Measurements from ENCODE around the gene TUBD1. TPM values are rescaled to one million over a fixed set of nuclear protein-coding genes. Genes with fewer than 3 reads are reported as not detected.

The TUBD1 gene
- polyA plus RNA-seq, 1 donor (not counting 4 experiments of a cell fraction or from before 2014, with no cell fraction given), result 7.6 TPM

DNA sequence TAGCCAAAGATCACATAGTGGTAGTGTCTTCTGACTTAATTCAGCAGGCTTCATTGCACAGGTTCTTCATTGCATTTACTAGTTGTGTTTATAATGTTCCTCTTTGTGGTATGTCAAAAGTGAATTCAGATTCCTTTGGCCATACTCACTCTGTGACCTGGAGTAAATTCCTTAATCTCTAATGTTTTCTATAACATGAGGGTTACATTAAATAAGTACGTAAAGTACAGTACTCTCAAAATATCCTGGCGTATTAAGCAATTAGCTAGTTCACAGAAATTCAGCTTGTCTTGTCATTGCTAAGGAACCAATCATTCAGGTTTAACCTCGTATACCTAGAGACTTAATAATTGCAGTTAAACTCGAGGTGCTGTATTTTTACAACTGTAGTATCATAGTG lies 4.3 kb upstream of the TUBD1 start:
- H3K9me1 ChIP-seq (ENCODE audit: control insufficient read depth, extremely low read depth, insufficient read depth, low read length), result no peaks in the 10 kb centered on the region
- no peak overlapping the region for H3K27ac ChIP-seq (ENCODE audit: control insufficient read depth, insufficient read depth, low read length)
- no peaks in the 10 kb centered on the region for H3K36me3 ChIP-seq (ENCODE audit: control insufficient read depth in 2 of 2, extremely low read depth in 1 of 2, insufficient read depth in 2 of 2, low read length in 2 of 2)
- DNase-seq (ENCODE audit: low read depth, low spot score), result no peak
- no peak overlapping the region for H3K9ac ChIP-seq (ENCODE audit: control insufficient read depth, extremely low read depth, insufficient read depth, low read length)
- H3K27me3 ChIP-seq (ENCODE audit: control insufficient read depth, extremely low read depth, insufficient read depth, low read length), result no peaks in the 10 kb centered on the region
- FAIRE-seq, result no peak
- no peak for TF ChIP-seq EZH2 (IDR thresholded peaks at IDR 0.05; ENCODE audit: low read length)
- dilution Hi-C loops (cut with MboI; ENCODE audit: extremely low pct_ligation_motif_present, low sequenced_read_pairs), result no loop called here
- H2AFZ ChIP-seq (ENCODE audit: control insufficient read depth, low read length), result no peak overlapping the region
- no peak overlapping the region for H3K4me2 ChIP-seq (ENCODE audit: control insufficient read depth, extremely low read depth, insufficient read depth, low read depth, low read length)
- no peak overlapping the region for H3K4me3 ChIP-seq (ENCODE audit: control insufficient read depth in 2 of 3, extremely low read depth in 1 of 3, insufficient read depth in 2 of 3, low read depth in 1 of 3, low read length in 3 of 3)
- peaks cover 4% of the 10 kb centered on the region for H4K20me1 ChIP-seq (ENCODE audit: control insufficient read depth, extremely low read depth, insufficient read depth, low read length)
- H3K9me3 ChIP-seq (ENCODE audit: control insufficient read depth, low read depth, low read length), result no peaks in the 10 kb centered on the region
- peaks cover 81% of the 10 kb centered on the region for H3K79me2 ChIP-seq (ENCODE audit: control insufficient read depth, insufficient read depth, low read length)
- peaks cover 8% of the 10 kb centered on the region for H3K4me1 ChIP-seq (ENCODE audit: control insufficient read depth, extremely low read depth, insufficient read depth, low read length)

DNA sequence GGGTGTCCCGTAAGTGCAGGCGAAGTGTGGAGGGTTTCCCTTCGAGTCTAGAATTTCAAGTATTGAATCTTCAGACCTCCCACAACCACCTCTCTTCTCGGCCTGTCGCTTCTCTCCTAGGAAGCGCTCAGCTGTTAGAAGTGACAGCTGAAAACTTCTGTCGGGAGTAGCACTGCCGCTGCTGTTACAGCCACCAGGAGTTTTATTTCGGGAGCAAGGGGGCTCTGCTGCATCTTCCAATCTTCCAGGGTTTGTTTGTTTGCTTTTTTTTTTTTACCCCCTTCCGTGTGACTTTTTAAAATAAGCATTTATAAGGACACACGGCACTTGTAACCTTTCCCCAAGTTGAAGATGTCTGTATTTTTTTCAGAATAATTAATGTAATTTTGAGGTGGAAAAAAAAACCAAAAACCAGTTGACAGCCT lies 945 bp upstream of the TUBD1 start:
- TF ChIP-seq, protein P1, sequence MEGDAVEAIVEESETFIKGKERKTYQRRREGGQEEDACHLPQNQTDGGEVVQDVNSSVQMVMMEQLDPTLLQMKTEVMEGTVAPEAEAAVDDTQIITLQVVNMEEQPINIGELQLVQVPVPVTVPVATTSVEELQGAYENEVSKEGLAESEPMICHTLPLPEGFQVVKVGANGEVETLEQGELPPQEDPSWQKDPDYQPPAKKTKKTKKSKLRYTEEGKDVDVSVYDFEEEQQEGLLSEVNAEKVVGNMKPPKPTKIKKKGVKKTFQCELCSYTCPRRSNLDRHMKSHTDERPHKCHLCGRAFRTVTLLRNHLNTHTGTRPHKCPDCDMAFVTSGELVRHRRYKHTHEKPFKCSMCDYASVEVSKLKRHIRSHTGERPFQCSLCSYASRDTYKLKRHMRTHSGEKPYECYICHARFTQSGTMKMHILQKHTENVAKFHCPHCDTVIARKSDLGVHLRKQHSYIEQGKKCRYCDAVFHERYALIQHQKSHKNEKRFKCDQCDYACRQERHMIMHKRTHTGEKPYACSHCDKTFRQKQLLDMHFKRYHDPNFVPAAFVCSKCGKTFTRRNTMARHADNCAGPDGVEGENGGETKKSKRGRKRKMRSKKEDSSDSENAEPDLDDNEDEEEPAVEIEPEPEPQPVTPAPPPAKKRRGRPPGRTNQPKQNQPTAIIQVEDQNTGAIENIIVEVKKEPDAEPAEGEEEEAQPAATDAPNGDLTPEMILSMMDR (optimal IDR thresholded peaks at IDR 0.05 in 1 of 3, IDR thresholded peaks at IDR 0.05 in 1 of 3, conservative IDR thresholded peaks at IDR 0.05 in 1 of 3; ENCODE audit: extremely low read depth in 1 of 3, insufficient read depth in 2 of 3, low read length in 3 of 3), result no peak
- no peak for TF ChIP-seq EZH2 (IDR thresholded peaks at IDR 0.05; ENCODE audit: low read length)
- dilution Hi-C loops (cut with MboI; ENCODE audit: extremely low pct_ligation_motif_present, low sequenced_read_pairs), result no loop called here
- peak overlapping the region; percentile 93 to 97 (median 94) for H3K4me3 ChIP-seq (ENCODE audit: control insufficient read depth in 2 of 3, extremely low read depth in 1 of 3, insufficient read depth in 2 of 3, low read depth in 1 of 3, low read length in 3 of 3)
- DNase-seq (ENCODE audit: low read depth, low spot score) (no peak), FAIRE-seq (no peak)
- peak overlapping the region; percentile 95 for H3K9ac ChIP-seq (ENCODE audit: control insufficient read depth, extremely low read depth, insufficient read depth, low read length)
- H3K4me2 ChIP-seq (ENCODE audit: control insufficient read depth, extremely low read depth, insufficient read depth, low read depth, low read length), result peak overlapping the region; percentile 94
- H3K79me2 ChIP-seq (ENCODE audit: control insufficient read depth, insufficient read depth, low read length), result peaks cover 60% of the 10 kb centered on the region
- H3K27ac ChIP-seq (ENCODE audit: control insufficient read depth, insufficient read depth, low read length), result peak overlapping the region; percentile 88
- peaks cover 0 to 5% of the 10 kb centered on the region in 2 experiments for H3K36me3 ChIP-seq (ENCODE audit: control insufficient read depth in 2 of 2, extremely low read depth in 1 of 2, insufficient read depth in 2 of 2, low read length in 2 of 2)
- H3K9me3 ChIP-seq (ENCODE audit: control insufficient read depth, low read depth, low read length), result no peaks in the 10 kb centered on the region
- no peaks in the 10 kb centered on the region for H3K9me1 ChIP-seq (ENCODE audit: control insufficient read depth, extremely low read depth, insufficient read depth, low read length)
- H2AFZ ChIP-seq (ENCODE audit: control insufficient read depth, low read length), result peak overlapping the region; percentile 95
- no peaks in the 10 kb centered on the region for H3K27me3 ChIP-seq (ENCODE audit: control insufficient read depth, extremely low read depth, insufficient read depth, low read length)
- H4K20me1 ChIP-seq (ENCODE audit: control insufficient read depth, extremely low read depth, insufficient read depth, low read length), result peaks cover 4% of the 10 kb centered on the region
- H3K4me1 ChIP-seq (ENCODE audit: control insufficient read depth, extremely low read depth, insufficient read depth, low read length), result peaks cover 15% of the 10 kb centered on the region

Data from keratinocyte (primary cell).